PC-9 (cell line): ENCODE results near the gene RAD18.

Experiments
- CTCF ChIP-seq: fragments of 200-600 bp; sonication (generic); conservative IDR thresholded peaks from 2 replicates; pipeline ENCODE4 v1.6.1; 2017; ENCODE audit warnings: mixed run types, antibody characterized with exemption, mild to moderate bottlenecking, moderate library complexity
- EZH2 ChIP-seq: fragments of 200-600 bp; sonication (generic); IDR thresholded peaks from 2 replicates; pipeline ENCODE4 v1.8.0; 2017; ENCODE audit warnings: antibody characterized with exemption, low read depth

GRCh38 chr3:8996681-8997121, 33.4 kb upstream of the RAD18 start:
- no peak for TF ChIP-seq CTCF
- TF ChIP-seq EZH2, result no peak
